Activated B cell treated with CpG ODN at 0.5 μM for 24 hours (primary cell): ENCODE results near the gene HCN2. TPM values are rescaled to one million over a fixed set of nuclear protein-coding genes. Genes with fewer than 3 reads are reported as not detected.

Source experiments
- ATAC-seq: fragments of 200-7000 bp; cut with Tn5 transposase; one replicate; pipeline ENCODE4 v1.10.0; 2021; ENCODE audit warnings: low read depth, mild to moderate bottlenecking, moderate library complexity
- CTCF ChIA-PET: fragments of 350-600 bp; sonication (Branson Sonifier 250); formaldehyde crosslinking; loops from one replicate; lab custom pipeline; 2021; ENCODE audit warnings: antibody characterized with exemption; lab: Charles Lee
- POLR2A ChIA-PET: fragments of 350-600 bp; sonication (Branson Sonifier 250); formaldehyde crosslinking; loops from one replicate; lab custom pipeline; 2021; ENCODE audit warnings: antibody characterized with exemption; lab: Charles Lee
- DNase-seq: peaks from one replicate; pipeline ENCODE4 v3.0.0; 2022
- H3K27ac Mint-ChIP-seq: one replicate; pipeline ENCODE4 v1.8.0; 2020; ENCODE audit warnings: mixed read lengths
- H3K27me3 Mint-ChIP-seq: one replicate; pipeline ENCODE4 v1.8.0; 2021; ENCODE audit warnings: mixed read lengths
- H3K36me3 Mint-ChIP-seq: one replicate; pipeline ENCODE4 v1.8.0; 2021; ENCODE audit warnings: low read depth, mixed read lengths
- H3K4me1 Mint-ChIP-seq: one replicate; pipeline ENCODE4 v1.8.0; 2021; ENCODE audit warnings: mixed read lengths
- H3K4me3 Mint-ChIP-seq: one replicate; pipeline ENCODE4 v1.8.0; 2020; ENCODE audit warnings: mild to moderate bottlenecking, mixed read lengths
- H3K9me3 Mint-ChIP-seq: one replicate; pipeline ENCODE4 v1.8.0; 2020; ENCODE audit warnings: mixed read lengths
- intact Hi-C: fragments of 100-400 bp; cut with micrococcal nuclease; formaldehyde crosslinking; loops from one replicate; pipeline ENCODE4 v1.15.1; 2024
- total RNA-seq: library from RNA; stranded (reverse); gene quantifications from 2 replicates; pipeline ENCODE4 v1.2.3, GENCODE V29; 2022
- TF ChIP-seq, protein P1 (sequence below): fragments of 200-600 bp; IDR thresholded peaks from one replicate; pipeline ENCODE4 v1.8.0; 2022; ENCODE audit warnings: antibody characterized with exemption, mild to moderate bottlenecking

Gene HCN2
- total RNA-seq, 1 donor from 2014 or later = 0.13 TPM

DNA sequence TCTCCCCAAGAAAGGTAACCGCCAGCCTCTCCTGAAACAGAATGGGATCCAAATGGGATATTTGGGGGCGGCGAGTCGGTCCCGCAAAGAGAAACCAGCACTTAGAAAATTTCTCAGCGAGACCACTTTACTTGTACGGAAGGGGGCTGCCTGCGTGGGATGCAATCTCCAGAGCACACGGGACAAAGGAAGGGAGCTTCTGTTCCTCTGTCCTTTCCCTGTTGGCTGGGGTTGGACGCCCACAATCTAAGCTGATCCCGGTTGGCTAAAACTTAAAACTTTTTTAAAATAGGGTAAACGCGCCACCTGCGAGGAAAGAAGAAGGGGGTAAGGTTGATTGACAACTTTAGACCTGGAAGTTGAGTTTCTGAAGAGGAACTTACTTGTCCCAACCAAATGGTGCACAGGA, 18.1 kb upstream of the HCN2 start:
- DNase-seq (no peak), ATAC-seq (peak; percentile 11)
- H3K4me3 Mint-ChIP-seq = peak overlapping the region; percentile 97
- TF ChIP-seq, protein P1, sequence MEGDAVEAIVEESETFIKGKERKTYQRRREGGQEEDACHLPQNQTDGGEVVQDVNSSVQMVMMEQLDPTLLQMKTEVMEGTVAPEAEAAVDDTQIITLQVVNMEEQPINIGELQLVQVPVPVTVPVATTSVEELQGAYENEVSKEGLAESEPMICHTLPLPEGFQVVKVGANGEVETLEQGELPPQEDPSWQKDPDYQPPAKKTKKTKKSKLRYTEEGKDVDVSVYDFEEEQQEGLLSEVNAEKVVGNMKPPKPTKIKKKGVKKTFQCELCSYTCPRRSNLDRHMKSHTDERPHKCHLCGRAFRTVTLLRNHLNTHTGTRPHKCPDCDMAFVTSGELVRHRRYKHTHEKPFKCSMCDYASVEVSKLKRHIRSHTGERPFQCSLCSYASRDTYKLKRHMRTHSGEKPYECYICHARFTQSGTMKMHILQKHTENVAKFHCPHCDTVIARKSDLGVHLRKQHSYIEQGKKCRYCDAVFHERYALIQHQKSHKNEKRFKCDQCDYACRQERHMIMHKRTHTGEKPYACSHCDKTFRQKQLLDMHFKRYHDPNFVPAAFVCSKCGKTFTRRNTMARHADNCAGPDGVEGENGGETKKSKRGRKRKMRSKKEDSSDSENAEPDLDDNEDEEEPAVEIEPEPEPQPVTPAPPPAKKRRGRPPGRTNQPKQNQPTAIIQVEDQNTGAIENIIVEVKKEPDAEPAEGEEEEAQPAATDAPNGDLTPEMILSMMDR = no peak
- peaks cover 33% of the 10 kb centered on the region for H3K4me1 Mint-ChIP-seq
- CTCF ChIA-PET = interaction anchor here (1.3 kb wide), 1 partner anchor 65 kb away, joined by 3 read pairs; no protein-coding TSS in a partner anchor
- no peaks in the 10 kb centered on the region for H3K27me3 Mint-ChIP-seq
- peaks cover 4% of the 10 kb centered on the region for H3K36me3 Mint-ChIP-seq
- POLR2A ChIA-PET = interaction anchor here (1.3 to 2.0 kb wide), 3 partner anchors 40 to 92 kb away, joined by 3 to 5 read pairs (median 5); partner anchors contain the start of genes CDC34 and RNF126
- H3K9me3 Mint-ChIP-seq = no peaks in the 10 kb centered on the region
- intact Hi-C loops = loop anchor here (1.0 kb wide), 1 partner anchor 40 kb away; the partner anchor contains the start of gene CDC34
- H3K27ac Mint-ChIP-seq = peak overlapping the region; percentile 99

DNA sequence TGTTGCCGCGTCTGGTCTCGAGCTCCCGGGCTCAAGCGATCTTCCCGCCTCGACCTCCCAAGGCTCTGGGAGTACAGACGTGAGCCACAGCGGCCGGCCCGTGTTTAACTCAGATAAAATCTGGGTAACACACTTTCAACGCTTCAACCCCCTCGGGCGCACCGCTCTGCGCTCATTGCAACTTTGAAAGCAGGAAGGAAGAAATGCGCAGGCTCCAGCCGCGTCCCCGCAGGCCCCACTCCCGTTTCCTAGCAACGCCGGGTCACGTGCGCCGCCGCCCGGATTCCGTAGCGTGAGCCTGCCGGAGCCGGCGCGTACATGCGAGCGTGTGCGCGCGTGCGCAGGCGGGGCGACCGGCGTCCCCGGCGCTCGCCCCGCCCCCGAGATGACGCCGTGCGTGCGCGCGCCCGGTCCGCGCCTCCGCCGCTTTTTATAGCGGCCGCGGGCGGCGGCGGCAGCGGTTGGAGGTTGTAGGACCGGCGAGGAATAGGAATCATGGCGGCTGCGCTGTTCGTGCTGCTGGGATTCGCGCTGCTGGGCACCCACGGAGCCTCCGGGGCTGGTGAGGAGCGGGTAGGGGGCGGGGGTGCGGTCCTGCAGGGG, 17.4 kb upstream of the HCN2 start, which contains the start of gene BSG:
Gene BSG, plus strand, starts transcription at position 457 of the 603 bp plus-strand sequence. Its CDS starts 39 bp downstream, at position 496.
- H3K9me3 Mint-ChIP-seq = no peaks in the 10 kb centered on the region
- H3K36me3 Mint-ChIP-seq = peaks cover 6% of the 10 kb centered on the region
- TF ChIP-seq, protein P1 = no peak
- no peaks in the 10 kb centered on the region for H3K27me3 Mint-ChIP-seq
- peak within 1 kb of the TSS; percentile 99 for H3K27ac Mint-ChIP-seq
- DNase-seq (peak; percentile 98), ATAC-seq (peak; percentile 82)
- peak within 1 kb of the TSS; percentile 97 for H3K4me3 Mint-ChIP-seq
- ChIA-PET CTCF (interaction anchor here (1.3 kb wide), 1 partner anchor 66 kb away, joined by 3 read pairs; no protein-coding TSS in a partner anchor), POLR2A (interaction anchor here (0.9 to 2.0 kb wide), 6 partner anchors 13 to 91 kb away, joined by 3 to 5 read pairs (median 3); partner anchors contain the start of genes CDC34 and RNF126)
- intact Hi-C loops = loop anchor here (1.0 to 2.0 kb wide), 6 partner anchors 61 to 835 kb away; partner anchors contain the start of genes DAZAP1, POLRMT, PTBP1 and RNF126
- peaks cover 36% of the 10 kb centered on the region for H3K4me1 Mint-ChIP-seq

- H3K27ac Mint-ChIP-seq = no peak overlapping the region
- DNase-seq (no peak), ATAC-seq (no peak)
- peak overlapping the region; percentile 90 for H3K4me3 Mint-ChIP-seq
- H3K4me1 Mint-ChIP-seq = peaks cover 36% of the 10 kb centered on the region
- TF ChIP-seq, protein P1 = no peak
- no peaks in the 10 kb centered on the region for H3K27me3 Mint-ChIP-seq
- intact Hi-C loops = loop anchor here (1.0 to 2.0 kb wide), 6 partner anchors 60 to 834 kb away; partner anchors contain the start of genes DAZAP1, POLRMT, PTBP1 and RNF126
- POLR2A ChIA-PET = interaction anchor here (0.6 to 2.0 kb wide), 7 partner anchors 13 to 90 kb away, joined by 3 to 5 read pairs (median 3); partner anchors contain the start of genes CDC34 and RNF126
- H3K36me3 Mint-ChIP-seq = peaks cover 6% of the 10 kb centered on the region
- H3K9me3 Mint-ChIP-seq = no peaks in the 10 kb centered on the region
- CTCF ChIA-PET = no interaction called here
Measured at GRCh38 chr19:572743-573518, 16.8 kb upstream of the HCN2 start.

GRCh38 chr19:573519-573825, 16.2 kb upstream of the HCN2 start:
- no peak for ATAC-seq
- H3K9me3 Mint-ChIP-seq = no peaks in the 10 kb centered on the region
- ChIA-PET POLR2A (no interaction called here), CTCF (no interaction called here)
- H3K4me3 Mint-ChIP-seq = peak overlapping the region; percentile 84
- TF ChIP-seq, protein P1 = no peak
- H3K27ac Mint-ChIP-seq = peak overlapping the region; percentile 12
- DNase-seq = no peak
- peaks cover 8% of the 10 kb centered on the region for H3K36me3 Mint-ChIP-seq
- peaks cover 36% of the 10 kb centered on the region for H3K4me1 Mint-ChIP-seq
- no peaks in the 10 kb centered on the region for H3K27me3 Mint-ChIP-seq
- intact Hi-C loops = loop anchor here (2.0 kb wide), 2 partner anchors 67 to 833 kb away; partner anchors contain the start of genes DAZAP1 and TPGS1
